NB4 (cell line): Measurements from ENCODE around the gene RRAD.

Source experiments
- DNase-seq: peaks from one replicate; pipeline ENCODE4 v3.0.0; 2010; ENCODE audit warnings: low read depth
- H3K4me3 ChIP-seq: one replicate; pipeline ENCODE4 v1.5.1; 2011; ENCODE audit warnings: mild to moderate bottlenecking, low read depth, low read length, moderate library complexity
- MYC ChIP-seq: IDR thresholded peaks from 2 replicates; pipeline ENCODE4 v1.6.1; 2011; ENCODE audit warnings: low read depth, low read length
- POLR2A ChIP-seq: IDR thresholded peaks from 2 replicates; pipeline ENCODE4 v1.6.1; 2011; ENCODE audit warnings: mild to moderate bottlenecking; ENCODE audit not compliant: insufficient read length; ENCODE audit errors: extremely low read depth
- TF ChIP-seq, protein P1 (sequence below): IDR thresholded peaks from one replicate; pipeline ENCODE4 v1.5.1; 2012; ENCODE audit warnings: low read depth, low read length
- TF ChIP-seq, protein P2 (sequence below): IDR thresholded peaks from 2 replicates; pipeline ENCODE4 v1.6.1; 2011; ENCODE audit warnings: low read depth, low read length

The RRAD gene

DNA sequence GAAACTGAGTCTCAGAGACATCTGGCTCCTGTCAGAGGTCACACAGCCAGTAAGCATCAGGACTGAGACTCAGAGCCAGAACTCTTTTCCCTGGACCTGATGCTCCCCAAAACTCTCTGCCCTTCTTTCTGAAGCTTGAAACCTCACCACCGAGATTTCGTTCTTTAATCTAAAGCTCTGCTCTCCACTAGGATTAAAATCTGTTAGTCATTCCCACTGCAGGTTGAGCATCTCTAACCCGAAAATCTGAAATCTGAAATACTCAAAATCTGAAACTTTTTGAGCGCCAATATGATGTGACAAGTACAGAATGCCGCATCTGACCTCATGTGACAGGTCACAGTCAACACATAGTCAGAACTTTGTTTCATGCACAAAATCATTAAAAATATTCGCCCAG lies 8.8 kb downstream of the RRAD start:
- H3K4me3 ChIP-seq: no peak overlapping the region
- no peak for DNase-seq
- TF ChIP-seq, protein P1, sequence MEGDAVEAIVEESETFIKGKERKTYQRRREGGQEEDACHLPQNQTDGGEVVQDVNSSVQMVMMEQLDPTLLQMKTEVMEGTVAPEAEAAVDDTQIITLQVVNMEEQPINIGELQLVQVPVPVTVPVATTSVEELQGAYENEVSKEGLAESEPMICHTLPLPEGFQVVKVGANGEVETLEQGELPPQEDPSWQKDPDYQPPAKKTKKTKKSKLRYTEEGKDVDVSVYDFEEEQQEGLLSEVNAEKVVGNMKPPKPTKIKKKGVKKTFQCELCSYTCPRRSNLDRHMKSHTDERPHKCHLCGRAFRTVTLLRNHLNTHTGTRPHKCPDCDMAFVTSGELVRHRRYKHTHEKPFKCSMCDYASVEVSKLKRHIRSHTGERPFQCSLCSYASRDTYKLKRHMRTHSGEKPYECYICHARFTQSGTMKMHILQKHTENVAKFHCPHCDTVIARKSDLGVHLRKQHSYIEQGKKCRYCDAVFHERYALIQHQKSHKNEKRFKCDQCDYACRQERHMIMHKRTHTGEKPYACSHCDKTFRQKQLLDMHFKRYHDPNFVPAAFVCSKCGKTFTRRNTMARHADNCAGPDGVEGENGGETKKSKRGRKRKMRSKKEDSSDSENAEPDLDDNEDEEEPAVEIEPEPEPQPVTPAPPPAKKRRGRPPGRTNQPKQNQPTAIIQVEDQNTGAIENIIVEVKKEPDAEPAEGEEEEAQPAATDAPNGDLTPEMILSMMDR: no peak
- TF ChIP-seq MYC: no peak

GRCh38 chr16:66915041-66915440 lies 10.3 kb downstream of the RRAD start:
- H3K4me3 ChIP-seq: no peak overlapping the region
- TF ChIP-seq, protein P2, sequence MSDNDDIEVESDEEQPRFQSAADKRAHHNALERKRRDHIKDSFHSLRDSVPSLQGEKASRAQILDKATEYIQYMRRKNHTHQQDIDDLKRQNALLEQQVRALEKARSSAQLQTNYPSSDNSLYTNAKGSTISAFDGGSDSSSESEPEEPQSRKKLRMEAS: no peak
- TF ChIP-seq MYC (no peak), POLR2A (no peak)

DNA sequence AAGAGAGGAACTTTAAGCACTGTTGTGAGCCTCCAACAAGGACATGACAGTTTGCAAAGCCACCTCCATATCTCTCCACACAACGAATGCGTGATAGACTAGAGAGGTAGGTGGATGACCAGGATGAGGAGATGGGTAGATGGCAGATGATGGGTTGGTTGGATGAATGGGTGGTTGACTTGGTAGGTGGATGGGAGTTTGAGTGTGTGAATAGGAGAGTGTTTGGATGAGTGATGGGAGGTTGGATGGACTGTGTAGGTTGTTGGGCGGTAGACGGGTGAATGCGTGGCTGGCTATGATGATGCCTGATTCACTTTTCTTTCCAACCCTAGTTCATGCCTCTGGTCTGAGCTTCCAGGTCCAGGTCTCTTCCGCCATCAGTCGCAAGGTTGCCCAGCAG lies 10.8 kb downstream of the RRAD start:
- H3K4me3 ChIP-seq: no peak overlapping the region
- TF ChIP-seq, protein P1: no peak
- TF ChIP-seq POLR2A (no peak), MYC (no peak)
- TF ChIP-seq, protein P2: no peak
- no peak for DNase-seq

More at GRCh38 chr16:66915041-66915440, 10.3 kb downstream of the RRAD start:
- no peak for DNase-seq

DNA sequence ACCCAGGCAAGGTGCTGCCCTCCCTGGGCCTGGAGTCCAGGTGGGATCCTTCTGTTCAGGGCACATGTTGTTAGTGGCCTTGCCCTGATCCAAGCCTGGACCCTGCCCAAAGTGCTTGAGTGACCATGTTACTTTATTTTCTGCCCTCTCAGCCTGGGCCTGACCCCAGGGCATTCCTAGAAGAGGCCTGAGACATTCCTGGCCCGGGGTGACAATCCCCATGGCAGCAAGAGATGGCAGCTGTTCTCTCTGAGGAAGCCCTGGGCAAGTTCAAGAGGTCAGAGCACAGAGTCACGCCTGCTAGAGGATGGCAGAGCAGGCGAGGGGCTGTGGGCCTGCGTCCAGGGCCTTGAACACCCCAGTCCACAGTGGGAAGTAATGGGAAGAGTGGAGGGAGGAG lies 11.6 kb downstream of the RRAD start:
- H3K4me3 ChIP-seq: no peak overlapping the region
- TF ChIP-seq, protein P1: no peak
- TF ChIP-seq MYC: no peak
- no peak for TF ChIP-seq POLR2A
- TF ChIP-seq, protein P2: no peak
- DNase-seq: no peak

DNA sequence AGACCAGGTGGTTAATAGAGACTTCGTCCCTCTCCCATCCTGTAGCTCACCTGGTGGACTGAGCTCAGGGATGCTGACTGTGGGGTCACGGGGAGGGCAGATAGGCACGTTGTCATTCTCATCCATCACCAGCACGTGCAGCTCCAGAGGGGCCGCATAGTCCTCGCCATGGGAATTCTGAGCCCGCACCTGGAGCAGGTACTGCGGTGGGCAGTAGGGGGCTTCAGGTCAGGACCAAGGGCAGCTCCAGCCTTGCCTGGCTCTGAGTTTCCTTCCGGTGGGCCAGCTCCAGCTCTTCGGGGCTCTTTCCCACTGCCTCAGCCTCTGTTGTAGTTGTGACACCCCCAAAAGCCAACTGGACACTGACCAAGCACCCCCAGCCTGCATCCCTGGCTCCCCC lies 12.3 kb downstream of the RRAD start:
- H3K4me3 ChIP-seq: no peak overlapping the region
- no peak for DNase-seq
- TF ChIP-seq, protein P2: no peak
- TF ChIP-seq POLR2A (no peak), MYC (no peak)
- TF ChIP-seq, protein P1: no peak

- no peak for DNase-seq
- H3K4me3 ChIP-seq: no peak overlapping the region
- TF ChIP-seq POLR2A: no peak
- TF ChIP-seq MYC: no peak
- TF ChIP-seq, protein P2: no peak
- TF ChIP-seq, protein P1: no peak
These were observed 13.5 kb downstream of the RRAD start for GRCh38 chr16:66911801-66912200.
